HG02870 (cell line): Measurements from ENCODE around the gene MIX23.

Experiments used
- ATAC-seq: cut with Tn5 transposase; IDR thresholded peaks from one replicate; pipeline ENCODE4 v1.9.1; 2021; ENCODE audit warnings: mild to moderate bottlenecking, moderate library complexity; ENCODE audit not compliant: unreplicated experiment

MIX23 gene

DNA sequence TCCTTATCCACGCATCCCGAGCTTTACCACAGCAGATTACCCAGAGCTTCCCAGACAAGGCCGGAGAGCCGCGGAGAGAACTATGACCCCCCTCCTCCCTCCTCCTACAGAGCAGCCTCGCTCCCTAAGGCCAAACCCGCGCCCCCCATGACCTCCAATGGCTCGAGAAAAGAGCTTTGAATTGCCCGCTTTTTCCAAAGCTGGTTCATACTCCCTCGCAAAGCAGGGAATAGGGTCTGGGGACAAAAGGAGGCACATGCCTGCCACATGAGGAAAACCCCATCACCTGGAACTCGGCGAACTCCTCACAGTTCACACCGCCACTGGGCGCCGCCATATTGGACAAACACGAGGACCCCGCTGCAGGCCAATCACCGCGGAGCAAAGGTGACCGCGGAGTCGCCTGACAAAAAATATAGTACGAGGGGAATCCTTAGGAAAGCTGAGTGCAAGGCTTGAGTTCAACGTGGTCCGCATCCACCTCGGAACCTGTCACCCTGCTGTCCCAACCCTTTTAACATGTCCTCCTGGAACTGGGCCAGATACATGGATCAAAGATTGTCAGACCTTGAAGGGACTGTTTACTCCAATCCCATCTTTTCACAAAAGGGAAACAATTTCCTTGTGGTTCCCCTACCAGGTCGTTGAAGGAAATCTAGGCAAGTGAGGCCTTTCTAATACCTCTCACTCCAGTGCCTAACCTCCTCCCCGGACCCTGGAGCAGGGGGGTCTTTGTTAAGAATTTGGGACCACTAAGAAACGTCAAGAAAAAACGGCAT, at the start of gene MIX23:
MIX23 (minus strand) TSS at position 344 of the 779 bp plus-strand sequence; CDS start at position 337, 7 bp downstream.
- peak; percentile 37 for ATAC-seq

GRCh38 chr3:122430371-122430770, 47.3 kb upstream of the MIX23 start:
- no peak for ATAC-seq

- ATAC-seq, result peak; percentile 81
Observed at GRCh38 chr3:122427857-122428471, 44.9 kb upstream of the MIX23 start.

DNA sequence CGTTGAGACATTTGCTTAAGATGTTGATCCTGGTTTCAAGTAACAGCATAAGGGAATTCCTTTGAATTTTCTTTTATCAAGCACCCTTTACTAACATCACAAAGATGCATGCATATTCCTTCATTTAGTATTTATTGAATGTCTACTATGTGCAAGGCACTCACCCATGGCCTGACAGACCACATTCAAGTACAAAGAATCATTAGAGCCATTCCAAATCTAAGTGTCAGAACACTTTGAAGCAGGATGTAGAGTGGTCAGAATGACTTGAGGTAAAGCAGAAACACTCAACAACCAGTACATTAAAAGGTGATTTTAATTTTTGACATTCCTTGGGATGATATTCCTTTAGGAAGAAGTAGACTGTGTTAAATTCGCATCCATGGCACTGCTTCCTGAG, 38.8 kb upstream of the MIX23 start:
- ATAC-seq, result no peak

- ATAC-seq, result no peak
Observed at GRCh38 chr3:122421101-122421500, 38.1 kb upstream of the MIX23 start.

DNA sequence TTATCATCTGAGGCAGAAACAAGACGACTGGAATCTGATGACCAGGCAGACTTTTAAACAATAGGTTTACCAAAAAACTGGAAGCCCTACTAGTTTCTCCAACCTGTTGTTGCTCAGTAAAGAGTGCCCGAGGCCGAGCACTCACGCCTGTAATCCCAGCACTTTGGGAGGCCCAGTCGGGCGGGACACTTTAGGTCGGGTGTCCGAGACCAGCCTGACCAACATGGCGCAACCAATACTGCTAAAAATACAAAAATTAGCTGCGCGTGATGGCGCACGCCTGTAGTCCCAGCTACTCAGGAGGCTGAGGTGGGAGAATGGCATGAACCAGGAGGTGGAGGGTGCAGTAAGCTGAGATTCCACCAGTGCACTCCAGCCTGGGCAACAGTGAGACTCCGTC, 33.9 kb upstream of the MIX23 start:
- no peak for ATAC-seq

DNA sequence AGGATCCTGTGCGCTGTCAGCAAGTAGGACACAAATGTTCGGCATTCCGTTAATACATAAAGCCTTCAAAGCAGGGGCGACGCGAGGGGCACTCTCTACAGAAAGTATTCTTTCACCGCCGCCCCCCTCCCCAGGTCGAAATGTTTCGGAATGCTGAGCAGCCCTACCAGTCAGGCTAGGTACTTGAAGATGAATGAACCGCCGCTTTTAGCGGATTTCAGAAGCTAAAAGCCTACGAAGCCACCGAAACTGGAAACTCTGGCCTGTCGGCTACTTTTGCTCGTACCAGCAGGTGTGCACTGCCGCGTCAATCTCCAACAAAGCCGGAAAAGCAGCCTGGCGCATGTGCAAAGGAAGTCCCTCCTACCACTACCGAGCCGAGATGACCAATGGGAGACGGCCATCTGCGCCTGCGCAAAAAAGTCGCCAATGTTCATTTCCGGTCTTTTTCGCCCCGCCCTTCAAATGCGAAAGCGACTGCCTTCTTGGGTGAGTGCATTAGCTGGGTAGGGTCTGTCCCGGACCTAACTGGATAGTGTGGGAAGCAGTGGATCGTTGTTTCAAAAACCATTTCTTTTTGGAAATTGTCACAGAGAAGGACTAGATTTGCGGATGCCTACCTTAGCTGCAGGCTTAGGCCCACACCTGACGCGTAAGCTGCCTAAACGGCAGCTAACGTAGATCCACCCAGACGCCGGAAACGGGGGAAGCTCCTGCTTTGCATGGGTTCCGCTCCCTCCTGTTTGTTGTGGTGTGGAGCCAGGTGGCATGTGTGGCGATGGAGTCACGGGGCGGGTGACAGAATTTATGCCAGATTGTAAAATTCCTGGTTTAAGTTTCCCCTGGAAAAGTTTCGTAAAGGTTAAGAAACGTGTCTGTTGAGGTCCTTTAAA, 33.0 kb upstream of the MIX23 start, which contains the start of gene WDR5B:
WDR5B (minus strand) TSS at position 301 of the 893 bp plus-strand sequence. CDS start 534 bp downstream, outside the sequence.
- peak; percentile 81 for ATAC-seq

DNA sequence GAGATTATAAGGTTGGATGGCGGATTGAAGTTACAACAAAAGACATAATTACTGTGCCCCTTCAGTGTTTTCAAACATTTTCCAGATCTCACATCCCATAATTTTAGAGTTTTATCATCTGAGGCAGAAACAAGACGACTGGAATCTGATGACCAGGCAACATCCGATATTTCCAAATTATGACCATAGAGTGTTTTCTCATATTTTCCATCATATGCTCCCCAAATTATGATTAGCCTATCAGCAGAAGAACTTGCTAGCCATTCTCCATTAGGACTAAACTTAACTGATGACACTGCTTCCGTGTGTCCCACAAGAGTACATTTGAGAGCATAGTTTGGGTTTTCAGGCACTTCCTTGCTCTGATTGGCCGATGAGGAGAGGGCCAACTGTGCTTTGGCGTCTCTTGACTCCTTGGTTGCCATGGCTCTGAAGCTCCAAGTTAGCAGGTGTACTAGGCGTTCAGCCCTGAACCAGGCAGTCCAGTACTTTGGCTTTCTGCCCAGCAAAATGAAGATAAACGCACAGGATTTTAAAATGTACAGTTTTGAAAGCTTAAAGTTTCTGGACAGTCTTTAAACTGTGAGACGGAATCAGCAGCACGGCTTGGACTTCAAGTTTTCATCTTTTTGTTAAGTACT, 32.2 kb upstream of the MIX23 start:
- ATAC-seq, result peak; percentile 58

DNA sequence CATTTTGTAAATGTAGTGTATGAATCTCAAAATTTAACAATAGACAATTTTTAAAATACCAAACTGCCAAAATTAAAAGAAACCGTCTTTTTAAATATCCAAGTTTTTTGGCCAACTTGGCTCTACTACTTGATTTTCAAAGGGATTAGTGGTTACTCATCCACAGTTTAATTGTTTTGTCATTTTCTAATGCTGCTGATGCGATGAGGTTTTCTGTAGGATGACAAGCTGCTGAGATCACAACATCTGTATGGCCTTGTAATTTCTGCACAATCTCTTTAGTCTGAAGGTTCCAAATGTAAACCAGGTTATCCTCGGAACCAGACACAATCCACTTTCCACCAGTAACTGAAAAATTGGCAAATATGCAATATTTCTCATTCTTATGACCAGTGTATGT, 31.4 kb upstream of the MIX23 start:
- no peak for ATAC-seq

GRCh38 chr3:122410639-122411038, 27.6 kb upstream of the MIX23 start:
- no peak for ATAC-seq

GRCh38 chr3:122410111-122410510, 27.1 kb upstream of the MIX23 start:
- ATAC-seq, result no peak

DNA sequence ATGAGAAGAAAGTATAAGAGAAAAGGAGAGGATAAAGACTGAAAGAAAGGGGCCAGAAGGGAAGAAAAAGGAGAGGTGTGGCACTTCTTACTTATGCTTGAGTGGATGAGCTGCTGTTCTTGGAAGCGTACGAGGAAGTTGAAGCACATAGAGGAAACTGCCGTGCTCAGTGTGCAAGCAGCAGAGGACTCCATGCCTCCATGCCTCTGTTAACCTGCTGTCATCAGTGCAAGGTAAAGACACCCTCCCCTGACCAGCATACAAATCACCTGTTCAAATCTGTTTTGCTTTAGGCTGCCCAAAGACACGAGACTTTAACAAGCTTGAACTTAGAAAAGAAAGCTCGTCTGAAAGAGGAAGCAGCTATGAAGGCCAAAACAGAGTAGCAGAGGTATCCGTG, 26.4 kb upstream of the MIX23 start:
- ATAC-seq, result no peak

DNA sequence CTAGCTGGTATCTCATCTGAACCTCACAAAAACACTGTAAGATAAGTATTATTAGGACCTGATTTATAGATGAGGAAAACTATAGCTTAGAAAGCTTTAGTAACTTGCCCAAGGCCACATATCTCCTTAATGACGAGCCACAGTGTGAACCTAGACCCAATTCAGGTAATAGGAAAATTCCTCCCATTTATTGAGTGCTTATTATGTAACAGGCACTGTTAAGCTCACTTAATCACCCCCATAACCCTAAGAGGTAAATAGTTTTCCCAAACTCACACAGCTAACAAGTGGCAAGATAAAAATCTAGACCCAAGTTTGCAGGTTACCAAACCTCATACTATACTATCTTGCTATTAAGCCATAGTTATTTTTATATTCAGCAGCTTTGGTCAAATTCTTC, 24.9 kb upstream of the MIX23 start:
- ATAC-seq, result no peak

- ATAC-seq, result no peak
Observed at GRCh38 chr3:122406198-122406597, 23.2 kb upstream of the MIX23 start.

- ATAC-seq, result no peak
Observed at GRCh38 chr3:122405015-122405414, 22.0 kb upstream of the MIX23 start.

- no peak for ATAC-seq
Observed at GRCh38 chr3:122403489-122403888, 20.5 kb upstream of the MIX23 start.

DNA sequence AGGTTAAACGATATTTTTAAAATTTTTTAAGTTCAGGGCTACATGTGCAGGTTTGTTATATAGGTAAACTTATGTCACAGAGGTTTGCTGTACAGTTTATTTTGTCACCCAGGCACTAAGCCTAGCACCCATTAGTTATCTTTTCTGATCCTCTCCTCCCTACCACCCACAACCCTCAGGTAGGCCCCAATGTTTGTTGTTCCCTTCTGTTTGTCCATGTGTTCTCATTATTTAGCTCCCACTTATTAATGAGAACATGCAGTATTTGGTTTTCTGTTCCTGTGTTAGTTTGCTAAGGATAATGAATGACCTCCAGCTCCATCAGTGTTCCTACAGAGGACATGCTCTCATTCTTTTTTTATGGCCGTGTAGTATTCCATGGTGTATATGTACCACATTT, 15.9 kb upstream of the MIX23 start:
- ATAC-seq, result no peak

DNA sequence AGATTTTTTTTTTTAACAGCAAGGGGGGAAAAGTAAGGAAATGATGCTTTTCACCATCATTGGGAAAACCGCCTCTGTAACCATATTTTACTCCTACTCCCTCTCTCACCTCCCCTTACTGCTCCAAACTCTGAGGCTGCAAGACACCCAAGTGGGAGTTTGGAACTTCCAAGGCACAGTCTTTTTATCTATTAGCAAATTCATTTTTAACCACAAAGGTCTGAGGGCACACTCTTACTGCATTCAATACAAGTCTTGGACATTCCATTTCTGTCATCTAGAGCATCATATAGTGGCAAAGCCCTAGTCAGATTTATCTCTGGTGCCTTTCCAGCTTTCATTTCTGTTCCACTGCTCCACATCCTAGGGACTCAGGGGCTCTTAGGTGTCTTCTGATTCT, 14.2 kb upstream of the MIX23 start:
- no peak for ATAC-seq

DNA sequence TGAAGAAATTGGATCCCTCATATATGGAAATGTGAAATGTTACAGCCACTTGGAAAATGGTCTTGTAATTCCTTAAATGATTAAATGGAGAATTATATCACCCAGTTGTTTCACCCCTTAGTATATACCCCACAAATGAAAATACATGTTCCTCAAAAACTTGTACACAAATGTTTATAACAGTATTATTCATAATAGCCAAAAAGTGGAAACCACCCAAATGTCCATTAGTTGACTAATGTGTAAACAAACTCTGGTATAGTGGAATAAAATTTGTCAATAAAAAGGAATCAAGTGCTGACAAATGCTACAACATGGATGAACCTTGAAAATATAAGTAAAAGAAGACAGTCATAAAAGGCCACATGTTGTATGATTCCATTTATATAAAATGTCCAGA, 13.5 kb upstream of the MIX23 start:
- ATAC-seq, result no peak

- no peak for ATAC-seq
Observed at GRCh38 chr3:122395582-122395981, 12.6 kb upstream of the MIX23 start.

DNA sequence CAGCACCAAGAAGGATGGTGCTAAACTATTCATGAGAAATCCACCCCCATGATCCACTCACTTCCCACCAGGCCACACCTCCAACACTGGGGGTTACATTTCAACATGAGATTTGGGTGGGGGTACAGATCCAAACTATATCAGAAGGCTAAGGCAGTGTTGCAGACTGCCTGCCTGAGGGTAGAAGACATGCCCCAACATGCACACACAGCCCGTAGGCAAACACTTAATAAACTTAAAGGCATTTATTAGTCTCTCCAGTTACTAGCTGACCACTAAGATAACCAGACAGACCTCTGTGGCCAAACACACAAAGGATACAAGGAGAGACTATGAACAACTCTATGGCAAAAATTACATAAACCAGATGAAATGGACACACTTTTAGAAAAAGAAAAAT, 11.1 kb upstream of the MIX23 start:
- no peak for ATAC-seq
